ENCODE results near the gene BCL7C. TPM values are rescaled to one million over a fixed set of nuclear protein-coding genes. Genes with fewer than 3 reads are reported as not detected.

The BCL7C gene
- total and polyA plus RNA-seq, 2 of the 13 experiments (the other 11 are each of a cell fraction or from before 2014, with no cell fraction given) = 17.7 to 33.8 TPM

DNA sequence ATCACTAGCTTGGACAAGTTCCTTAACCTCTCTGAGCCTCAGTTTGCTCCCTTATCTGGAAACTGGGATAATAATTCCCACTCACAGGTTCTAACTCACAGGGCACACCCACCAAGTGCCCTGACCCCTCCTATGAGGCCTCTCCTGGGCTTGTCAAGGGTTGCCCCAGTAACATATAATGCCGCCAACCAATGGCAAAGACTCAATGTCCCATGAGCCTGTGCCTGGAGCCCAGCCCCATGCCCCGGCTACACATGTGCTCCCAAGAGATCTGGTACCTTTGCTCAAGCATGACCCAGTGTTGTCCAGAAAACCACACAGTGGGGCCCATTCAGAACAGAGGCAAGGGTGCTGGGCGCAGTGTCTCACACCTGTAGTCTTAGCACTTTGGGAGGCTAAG is 21.0 kb upstream of the BCL7C start:
- peaks cover 8% of the 10 kb centered on the region; the same call in 1 of the 2 replicates for H3K4me1 ChIP-seq (ENCODE audit: insufficient read depth, low read length)
- H3K27me3 ChIP-seq (ENCODE audit: control insufficient read depth in 1 of 2, insufficient read depth in 2 of 2, low read length in 2 of 2) = peaks cover 2 to 15% of the 10 kb centered on the region in 2 experiments; a peak in 4 of 5 replicates
- FAIRE-seq = no peak
- ChIA-PET POLR2A (interaction anchor here (1.0 kb wide), 1 partner anchor 12 kb away, joined by 3 read pairs; no protein-coding TSS in a partner anchor), CTCF (ENCODE audit: low intra/inter-chr PET ratio, low total read pairs) (interaction anchor here (1.3 kb wide), 1 partner anchor 70 kb away, joined by 4 read pairs; no protein-coding TSS in a partner anchor)
- H2AFZ ChIP-seq (ENCODE audit: low read length) = no peak overlapping the region
- in situ Hi-C loops (cut with HindIII; ENCODE audit: extremely low pct_ligation_motif_present, low pct_unique_long_range_greater_than_20kb) = no loop called here
- intact Hi-C loops (cut with micrococcal nuclease; ENCODE audit: unreplicated experiment) = no loop called here
- H3K9me3 ChIP-seq (ENCODE audit: low read length) = no peaks in the 10 kb centered on the region
- ATAC-seq = peak; percentile 25; the same call in 2 of the 3 replicates
- no peak for DNase-seq (ENCODE audit: low spot score)
- no TSS peak for BruUV-seq (replicated peaks)
- TF ChIP-seq MAZ (IDR thresholded peaks at IDR 0.05; ENCODE audit: borderline replicate concordance, low read depth, low read length) = no peak
- TF ChIP-seq MAZ (CRISPR knock-in tag; IDR thresholded peaks at IDR 0.05; ENCODE audit: low read depth) = no peak
- no peak for TF ChIP-seq PCBP1 (IDR thresholded peaks at IDR 0.05; ENCODE audit: borderline replicate concordance, low read depth, low read length)
- TF ChIP-seq, protein P1, sequence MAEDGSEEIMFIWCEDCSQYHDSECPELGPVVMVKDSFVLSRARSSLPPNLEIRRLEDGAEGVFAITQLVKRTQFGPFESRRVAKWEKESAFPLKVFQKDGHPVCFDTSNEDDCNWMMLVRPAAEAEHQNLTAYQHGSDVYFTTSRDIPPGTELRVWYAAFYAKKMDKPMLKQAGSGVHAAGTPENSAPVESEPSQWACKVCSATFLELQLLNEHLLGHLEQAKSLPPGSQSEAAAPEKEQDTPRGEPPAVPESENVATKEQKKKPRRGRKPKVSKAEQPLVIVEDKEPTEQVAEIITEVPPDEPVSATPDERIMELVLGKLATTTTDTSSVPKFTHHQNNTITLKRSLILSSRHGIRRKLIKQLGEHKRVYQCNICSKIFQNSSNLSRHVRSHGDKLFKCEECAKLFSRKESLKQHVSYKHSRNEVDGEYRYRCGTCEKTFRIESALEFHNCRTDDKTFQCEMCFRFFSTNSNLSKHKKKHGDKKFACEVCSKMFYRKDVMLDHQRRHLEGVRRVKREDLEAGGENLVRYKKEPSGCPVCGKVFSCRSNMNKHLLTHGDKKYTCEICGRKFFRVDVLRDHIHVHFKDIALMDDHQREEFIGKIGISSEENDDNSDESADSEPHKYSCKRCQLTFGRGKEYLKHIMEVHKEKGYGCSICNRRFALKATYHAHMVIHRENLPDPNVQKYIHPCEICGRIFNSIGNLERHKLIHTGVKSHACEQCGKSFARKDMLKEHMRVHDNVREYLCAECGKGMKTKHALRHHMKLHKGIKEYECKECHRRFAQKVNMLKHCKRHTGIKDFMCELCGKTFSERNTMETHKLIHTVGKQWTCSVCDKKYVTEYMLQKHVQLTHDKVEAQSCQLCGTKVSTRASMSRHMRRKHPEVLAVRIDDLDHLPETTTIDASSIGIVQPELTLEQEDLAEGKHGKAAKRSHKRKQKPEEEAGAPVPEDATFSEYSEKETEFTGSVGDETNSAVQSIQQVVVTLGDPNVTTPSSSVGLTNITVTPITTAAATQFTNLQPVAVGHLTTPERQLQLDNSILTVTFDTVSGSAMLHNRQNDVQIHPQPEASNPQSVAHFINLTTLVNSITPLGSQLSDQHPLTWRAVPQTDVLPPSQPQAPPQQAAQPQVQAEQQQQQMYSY (CRISPR knock-in tag; IDR thresholded peaks at IDR 0.05) = no peak
- no peak for TF ChIP-seq KDM5A (IDR thresholded peaks at IDR 0.05; ENCODE audit: borderline replicate concordance, low read length)
- TF ChIP-seq TRIM24 (CRISPR knock-in tag; IDR thresholded peaks at IDR 0.05) = no peak
- no peak for TF ChIP-seq ZNF432 (CRISPR knock-in tag; IDR thresholded peaks at IDR 0.05; ENCODE audit: borderline replicate concordance)
- TF ChIP-seq, protein P2, sequence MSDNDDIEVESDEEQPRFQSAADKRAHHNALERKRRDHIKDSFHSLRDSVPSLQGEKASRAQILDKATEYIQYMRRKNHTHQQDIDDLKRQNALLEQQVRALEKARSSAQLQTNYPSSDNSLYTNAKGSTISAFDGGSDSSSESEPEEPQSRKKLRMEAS (IDR thresholded peaks at IDR 0.05) = no peak
- no peak for TF ChIP-seq ZMYM3 (CRISPR knock-in tag; IDR thresholded peaks at IDR 0.05)
- no peak for TF ChIP-seq HNRNPH1 (optimal IDR thresholded peaks at IDR 0.05; ENCODE audit: low read depth, low read length)
- TF ChIP-seq SIN3B (IDR thresholded peaks at IDR 0.05; ENCODE audit: low read length) = no peak
- no peak for TF ChIP-seq ARHGAP35 (CRISPR knock-in tag; IDR thresholded peaks at IDR 0.05; ENCODE audit: borderline replicate concordance)
- no peak for TF ChIP-seq MATR3 (CRISPR knock-in tag; IDR thresholded peaks at IDR 0.05)
- no peak for TF ChIP-seq ZNF343 (CRISPR knock-in tag; IDR thresholded peaks at IDR 0.05)
- TF ChIP-seq ZMYM2 (CRISPR knock-in tag; IDR thresholded peaks at IDR 0.05) = no peak
- no peak for TF ChIP-seq MIER3 (CRISPR knock-in tag; IDR thresholded peaks at IDR 0.05; ENCODE audit: borderline replicate concordance)
- no peaks in the 10 kb centered on the region for H3K36me3 ChIP-seq (replicated peaks in 1 of 2; ENCODE audit: control insufficient read depth in 1 of 2, insufficient read depth in 2 of 2, low read length in 2 of 2)
- H4K20me1 ChIP-seq (ENCODE audit: insufficient read depth, low read length) = no peaks in the 10 kb centered on the region
- H3K4me3 ChIP-seq (replicated peaks in 1 of 3; ENCODE audit: insufficient read depth in 1 of 3, low read depth in 2 of 3, low read length in 3 of 3) = no peak overlapping the region
- no peak overlapping the region for H3K27ac ChIP-seq (ENCODE audit: extremely low read length, insufficient read depth, low read length)
- H3K4me2 ChIP-seq (ENCODE audit: low read depth, low read length) = no peak overlapping the region
- no peaks in the 10 kb centered on the region for H3K79me2 ChIP-seq (ENCODE audit: insufficient read depth, low read length)
- no peak overlapping the region for H3K9ac ChIP-seq (ENCODE audit: insufficient read depth, low read depth, low read length)
- 71% methylated on average over 2 of the region's 3 CpGs for whole genome bisulfite sequencing (ENCODE audit: low lambda C conversion rate)

Data from HepG2 (cell line).